ENCODE measurements around the gene ANXA2. TPM values are rescaled to one million over a fixed set of nuclear protein-coding genes. Genes with fewer than 3 reads are reported as not detected.
A peak's percentile ranks its signal among the peaks of the same experiment; 100 is the strongest.

Gene ANXA2
- polyA plus RNA-seq, 4 donors, result 609 to 2,583 (median 1,523) TPM

- Histone ChIP-seq H3K27ac (ENCODE audit: low read depth in 1 of 3, low read length in 2 of 3) (peak overlapping the region; percentile 97 to 99 (median 99)), H3K27me3 (ENCODE audit: control insufficient read depth in 3 of 3, insufficient read depth in 3 of 3, low read length in 3 of 3) (no peaks in the 10 kb centered on the region), H3K9me3 (ENCODE audit: control insufficient read depth in 2 of 2, insufficient read depth in 1 of 2, low read depth in 1 of 2, low read length in 1 of 2) (no peaks in the 10 kb centered on the region), H3K36me3 (ENCODE audit: control insufficient read depth in 3 of 3, insufficient read depth in 2 of 3, low read depth in 1 of 3, low read length in 3 of 3) (peaks cover 0 to 27% (median 0%) of the 10 kb centered on the region in 3 donors), H3K4me3 (ENCODE audit: low read depth in 1 of 3, low read length in 3 of 3) (peak overlapping the region; percentile 81 to 91 (median 87)), H3K4me1 (ENCODE audit: control insufficient read depth in 3 of 3, insufficient read depth in 2 of 3, low read depth in 1 of 3, low read length in 2 of 3) (peaks cover 0 to 56% (median 16%) of the 10 kb centered on the region in 3 donors)
- 0 to 1% (median 0%) methylated on average over 26 to 37 of the region's 37 CpGs for WGBS, 3 donors
- DNase-seq, result peak; percentile 87 to 94
- FAIRE-seq, result no peak
Measured at GRCh38 chr15:60396958-60397771, 621 bp downstream of the ANXA2 start.

DNA sequence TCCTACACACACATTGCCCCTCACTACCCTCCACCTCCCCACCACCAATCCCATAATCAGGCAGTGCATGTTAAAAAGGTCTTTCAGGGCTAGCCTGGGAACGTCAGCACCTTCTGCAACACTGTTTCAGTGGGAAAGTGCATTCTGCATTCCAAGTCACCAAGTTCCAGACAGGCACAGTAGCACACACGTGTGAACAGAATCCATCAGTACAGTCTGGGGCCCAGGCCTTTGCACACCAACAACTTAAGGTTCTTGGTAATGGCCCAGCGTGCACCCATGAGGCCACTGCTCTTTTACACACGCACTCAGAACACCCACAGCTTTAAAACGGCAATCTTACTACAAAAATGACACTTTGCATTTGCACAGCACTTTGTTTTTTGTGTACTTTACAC, 1.2 kb downstream of the ANXA2 start:
- Histone ChIP-seq H3K27ac (ENCODE audit: low read depth in 1 of 3, low read length in 2 of 3) (peak overlapping the region; percentile 97 to 99 (median 99)), H3K27me3 (ENCODE audit: control insufficient read depth in 3 of 3, insufficient read depth in 3 of 3, low read length in 3 of 3) (no peaks in the 10 kb centered on the region), H3K4me1 (ENCODE audit: control insufficient read depth in 3 of 3, insufficient read depth in 2 of 3, low read depth in 1 of 3, low read length in 2 of 3) (peaks cover 0 to 61% (median 16%) of the 10 kb centered on the region in 3 donors), H3K9me3 (ENCODE audit: control insufficient read depth in 2 of 2, insufficient read depth in 1 of 2, low read depth in 1 of 2, low read length in 1 of 2) (no peaks in the 10 kb centered on the region), H3K4me3 (ENCODE audit: low read depth in 1 of 3, low read length in 3 of 3) (peak overlapping the region; percentile 81 to 91 (median 87)), H3K36me3 (ENCODE audit: control insufficient read depth in 3 of 3, insufficient read depth in 2 of 3, low read depth in 1 of 3, low read length in 3 of 3) (peaks cover 0 to 27% (median 0%) of the 10 kb centered on the region in 3 donors)
- no peak for FAIRE-seq
- 12 to 24% (median 22%) methylated on average over 5 of the region's 5 CpGs for WGBS, 3 donors
- DNase-seq, result peak in 1 of 2 donors; percentile 50

DNA sequence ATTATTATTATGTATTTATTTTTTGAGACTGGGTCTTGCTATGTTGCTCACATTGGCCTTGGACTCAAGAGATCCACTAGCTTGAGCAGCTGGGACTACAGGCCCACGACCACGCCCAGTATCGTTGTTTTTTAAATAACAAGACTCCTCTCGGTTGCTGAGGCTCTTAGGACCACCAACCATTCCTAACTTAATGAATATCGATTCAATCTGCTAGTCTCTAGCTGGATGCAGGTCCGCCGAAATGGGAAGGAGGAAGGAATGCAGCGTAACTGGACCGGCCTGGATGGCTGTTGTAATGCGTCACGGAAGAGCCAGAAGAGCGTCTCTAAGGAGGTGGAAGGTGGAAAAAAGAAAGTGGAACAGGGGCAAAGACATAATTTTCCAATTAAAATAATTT, 1.7 kb downstream of the ANXA2 start:
- FAIRE-seq, result no peak
- no peaks in the 10 kb centered on the region for H3K27me3 ChIP-seq (ENCODE audit: control insufficient read depth in 3 of 3, insufficient read depth in 3 of 3, low read length in 3 of 3)
- WGBS, 3 donors, result 69 to 74% (median 72%) methylated on average over 12 of the region's 12 CpGs
- no peak for DNase-seq
- H3K4me3 ChIP-seq (ENCODE audit: low read depth in 1 of 3, low read length in 3 of 3), result peak overlapping the region in 2 of 3 donors; percentile 87 to 91
- H3K4me1 ChIP-seq (ENCODE audit: control insufficient read depth in 3 of 3, insufficient read depth in 2 of 3, low read depth in 1 of 3, low read length in 2 of 3), result peaks cover 0 to 66% (median 16%) of the 10 kb centered on the region in 3 donors
- peak overlapping the region; percentile 97 to 99 (median 99) for H3K27ac ChIP-seq (ENCODE audit: low read depth in 1 of 3, low read length in 2 of 3)
- no peaks in the 10 kb centered on the region for H3K9me3 ChIP-seq (ENCODE audit: control insufficient read depth in 2 of 2, insufficient read depth in 1 of 2, low read depth in 1 of 2, low read length in 1 of 2)
- H3K36me3 ChIP-seq (ENCODE audit: control insufficient read depth in 3 of 3, insufficient read depth in 2 of 3, low read depth in 1 of 3, low read length in 3 of 3), result peaks cover 0 to 27% (median 0%) of the 10 kb centered on the region in 3 donors

- no peak for FAIRE-seq
- H3K4me3 ChIP-seq (ENCODE audit: low read depth in 1 of 3, low read length in 3 of 3), result peak overlapping the region in 1 of 3 donors; percentile 91
- H3K4me1 ChIP-seq (ENCODE audit: control insufficient read depth in 3 of 3, insufficient read depth in 2 of 3, low read depth in 1 of 3, low read length in 2 of 3), result peaks cover 0 to 72% (median 16%) of the 10 kb centered on the region in 3 donors
- H3K9me3 ChIP-seq (ENCODE audit: control insufficient read depth in 2 of 2, insufficient read depth in 1 of 2, low read depth in 1 of 2, low read length in 1 of 2), result no peaks in the 10 kb centered on the region
- no peak for DNase-seq
- WGBS, 3 donors, result 70 to 74% (median 72%) methylated on average over 9 of the region's 9 CpGs
- H3K27me3 ChIP-seq (ENCODE audit: control insufficient read depth in 3 of 3, insufficient read depth in 3 of 3, low read length in 3 of 3), result no peaks in the 10 kb centered on the region
- H3K27ac ChIP-seq (ENCODE audit: low read depth in 1 of 3, low read length in 2 of 3), result peak overlapping the region; percentile 97 to 99 (median 99)
- peaks cover 0 to 24% (median 0%) of the 10 kb centered on the region in 3 donors for H3K36me3 ChIP-seq (ENCODE audit: control insufficient read depth in 3 of 3, insufficient read depth in 2 of 3, low read depth in 1 of 3, low read length in 3 of 3)
Measured at GRCh38 chr15:60395276-60396011, 2.3 kb downstream of the ANXA2 start.

DNA sequence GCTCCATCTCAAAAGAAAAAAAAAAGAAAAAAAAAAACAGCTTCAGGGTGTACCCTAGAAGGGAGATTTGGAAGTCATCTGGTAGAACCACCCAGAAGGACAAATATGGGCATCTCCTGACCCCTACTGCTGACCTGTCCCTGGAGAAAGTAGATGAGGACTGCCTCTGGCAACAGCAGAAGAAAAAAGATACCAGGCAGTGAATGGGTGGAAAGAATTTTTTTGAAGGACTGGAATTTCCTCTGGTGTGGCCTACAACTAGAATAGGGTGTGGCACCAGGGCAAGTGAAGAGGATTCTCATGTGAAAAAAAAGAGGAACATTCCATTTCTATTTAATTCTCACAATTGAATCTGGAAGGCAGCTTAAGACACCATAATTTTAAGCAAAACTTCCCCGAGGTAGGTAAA, 3.1 kb downstream of the ANXA2 start:
- H3K27ac ChIP-seq (ENCODE audit: low read depth in 1 of 3, low read length in 2 of 3), result peak overlapping the region; percentile 97 to 99 (median 99)

GRCh38 chr15:60392986-60393790, 4.6 kb downstream of the ANXA2 start:
- DNase-seq, result peak; percentile 92 to 98
- 11 to 25% (median 24%) methylated on average over 9 of the region's 9 CpGs for WGBS, 3 donors
- FAIRE-seq, result no peak
- peak overlapping the region; percentile 97 to 99 (median 99) for H3K27ac ChIP-seq (ENCODE audit: low read depth in 1 of 3, low read length in 2 of 3)
- H3K4me3 ChIP-seq (ENCODE audit: low read depth in 1 of 3, low read length in 3 of 3), result peak overlapping the region in 1 of 3 donors; percentile 46
- peaks cover 7 to 75% (median 28%) of the 10 kb centered on the region in 3 donors for H3K4me1 ChIP-seq (ENCODE audit: control insufficient read depth in 3 of 3, insufficient read depth in 2 of 3, low read depth in 1 of 3, low read length in 2 of 3)
- peaks cover 0 to 29% (median 3%) of the 10 kb centered on the region in 3 donors for H3K36me3 ChIP-seq (ENCODE audit: control insufficient read depth in 3 of 3, insufficient read depth in 2 of 3, low read depth in 1 of 3, low read length in 3 of 3)
- no peaks in the 10 kb centered on the region for H3K9me3 ChIP-seq (ENCODE audit: control insufficient read depth in 2 of 2, insufficient read depth in 1 of 2, low read depth in 1 of 2, low read length in 1 of 2)
- H3K27me3 ChIP-seq (ENCODE audit: control insufficient read depth in 3 of 3, insufficient read depth in 3 of 3, low read length in 3 of 3), result no peaks in the 10 kb centered on the region

More for the DNA sequence above, 3.1 kb downstream of the ANXA2 start:
- FAIRE-seq (no peak), DNase-seq (peak in 1 of 2 donors; percentile 51)
- Histone ChIP-seq H3K36me3 (ENCODE audit: control insufficient read depth in 3 of 3, insufficient read depth in 2 of 3, low read depth in 1 of 3, low read length in 3 of 3) (peaks cover 0 to 26% (median 3%) of the 10 kb centered on the region in 3 donors), H3K4me1 (ENCODE audit: control insufficient read depth in 3 of 3, insufficient read depth in 2 of 3, low read depth in 1 of 3, low read length in 2 of 3) (peaks cover 4 to 78% (median 21%) of the 10 kb centered on the region in 3 donors), H3K27me3 (ENCODE audit: control insufficient read depth in 3 of 3, insufficient read depth in 3 of 3, low read length in 3 of 3) (no peaks in the 10 kb centered on the region), H3K9me3 (ENCODE audit: control insufficient read depth in 2 of 2, insufficient read depth in 1 of 2, low read depth in 1 of 2, low read length in 1 of 2) (no peaks in the 10 kb centered on the region), H3K4me3 (ENCODE audit: low read depth in 1 of 3, low read length in 3 of 3) (peak overlapping the region in 1 of 3 donors; percentile 91)
- WGBS, 3 donors, result 53 to 62% (median 56%) methylated on average over 1 of the region's 1 CpG

DNA sequence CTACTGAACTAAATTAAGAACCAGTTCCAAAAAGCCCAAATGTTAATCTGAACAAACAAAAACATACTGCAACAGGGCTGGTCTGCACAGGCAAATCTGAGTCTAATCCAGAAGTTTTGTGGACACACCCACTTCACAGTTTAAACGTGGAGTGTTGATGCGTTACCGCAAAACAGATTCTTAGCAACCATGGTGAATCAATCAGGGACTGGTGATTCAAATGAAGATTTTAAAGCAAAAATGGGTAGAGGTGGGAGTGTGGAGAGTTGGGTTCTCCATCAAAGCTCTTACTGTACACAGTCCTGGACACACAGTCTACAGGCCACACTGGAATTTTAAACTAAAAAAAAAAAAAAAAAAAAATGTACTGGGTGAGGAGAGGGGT, 5.2 kb downstream of the ANXA2 start:
- Histone ChIP-seq H3K4me1 (ENCODE audit: control insufficient read depth in 3 of 3, insufficient read depth in 2 of 3, low read depth in 1 of 3, low read length in 2 of 3) (peaks cover 7 to 73% (median 28%) of the 10 kb centered on the region in 3 donors), H3K27ac (ENCODE audit: low read depth in 1 of 3, low read length in 2 of 3) (peak overlapping the region; percentile 68 to 99 (median 97)), H3K9me3 (ENCODE audit: control insufficient read depth in 2 of 2, insufficient read depth in 1 of 2, low read depth in 1 of 2, low read length in 1 of 2) (no peaks in the 10 kb centered on the region), H3K36me3 (ENCODE audit: control insufficient read depth in 3 of 3, insufficient read depth in 2 of 3, low read depth in 1 of 3, low read length in 3 of 3) (peaks cover 0 to 29% (median 3%) of the 10 kb centered on the region in 3 donors), H3K4me3 (ENCODE audit: low read depth in 1 of 3, low read length in 3 of 3) (peak overlapping the region in 1 of 3 donors; percentile 24), H3K27me3 (ENCODE audit: control insufficient read depth in 3 of 3, insufficient read depth in 3 of 3, low read length in 3 of 3) (no peaks in the 10 kb centered on the region)
- WGBS, 3 donors, result 2 to 11% (median 6%) methylated on average over 3 of the region's 3 CpGs
- peak; percentile 56 to 77 for DNase-seq
- FAIRE-seq, result no peak

All from small intestine (tissue), 7 donors.